ENCODE measurements around the gene RBP2.

RBP2 gene

GRCh38 chr3:139514741-139515140 lies 38.4 kb upstream of the RBP2 start:
- Mint-ChIP-seq H3K9me3 (no peaks in the 10 kb centered on the region), H3K27ac (no peak overlapping the region), H3K4me3 (no peak overlapping the region), H3K4me1 (peaks cover 4% of the 10 kb centered on the region), H3K27me3 (ENCODE audit: low read depth, poor library complexity) (no peaks in the 10 kb centered on the region), H3K36me3 (ENCODE audit: low read depth) (peaks cover 35% of the 10 kb centered on the region)
- TF ChIP-seq, protein P1, sequence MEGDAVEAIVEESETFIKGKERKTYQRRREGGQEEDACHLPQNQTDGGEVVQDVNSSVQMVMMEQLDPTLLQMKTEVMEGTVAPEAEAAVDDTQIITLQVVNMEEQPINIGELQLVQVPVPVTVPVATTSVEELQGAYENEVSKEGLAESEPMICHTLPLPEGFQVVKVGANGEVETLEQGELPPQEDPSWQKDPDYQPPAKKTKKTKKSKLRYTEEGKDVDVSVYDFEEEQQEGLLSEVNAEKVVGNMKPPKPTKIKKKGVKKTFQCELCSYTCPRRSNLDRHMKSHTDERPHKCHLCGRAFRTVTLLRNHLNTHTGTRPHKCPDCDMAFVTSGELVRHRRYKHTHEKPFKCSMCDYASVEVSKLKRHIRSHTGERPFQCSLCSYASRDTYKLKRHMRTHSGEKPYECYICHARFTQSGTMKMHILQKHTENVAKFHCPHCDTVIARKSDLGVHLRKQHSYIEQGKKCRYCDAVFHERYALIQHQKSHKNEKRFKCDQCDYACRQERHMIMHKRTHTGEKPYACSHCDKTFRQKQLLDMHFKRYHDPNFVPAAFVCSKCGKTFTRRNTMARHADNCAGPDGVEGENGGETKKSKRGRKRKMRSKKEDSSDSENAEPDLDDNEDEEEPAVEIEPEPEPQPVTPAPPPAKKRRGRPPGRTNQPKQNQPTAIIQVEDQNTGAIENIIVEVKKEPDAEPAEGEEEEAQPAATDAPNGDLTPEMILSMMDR (IDR thresholded peaks at IDR 0.05) = no peak
- DNase-seq = no peak

DNA sequence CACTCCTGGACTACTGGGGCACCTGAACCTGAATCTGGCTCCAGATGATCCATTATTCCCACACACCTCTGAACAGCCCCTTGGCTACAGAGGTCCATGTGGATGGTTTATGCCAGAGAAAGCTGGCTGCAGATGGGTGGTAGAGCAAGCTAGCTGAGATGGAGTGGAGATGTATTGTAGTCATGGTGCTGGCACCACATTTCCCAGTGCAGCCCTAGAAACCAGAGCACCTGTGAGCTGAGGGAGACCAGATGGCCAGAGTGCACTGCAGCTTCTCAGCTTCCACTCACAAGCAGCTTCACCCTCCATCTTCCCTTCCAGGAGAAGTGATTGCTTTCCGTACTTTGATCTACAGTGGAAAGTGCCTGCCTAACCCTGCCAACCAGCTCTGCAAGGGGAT lies 33.3 kb upstream of the RBP2 start:
- TF ChIP-seq, protein P1 (IDR thresholded peaks at IDR 0.05) = no peak
- Mint-ChIP-seq H3K27me3 (ENCODE audit: low read depth, poor library complexity) (peaks cover 1% of the 10 kb centered on the region), H3K36me3 (ENCODE audit: low read depth) (no peaks in the 10 kb centered on the region), H3K4me1 (no peaks in the 10 kb centered on the region), H3K4me3 (no peak overlapping the region), H3K27ac (no peak overlapping the region), H3K9me3 (no peaks in the 10 kb centered on the region)
- no peak for DNase-seq

DNA sequence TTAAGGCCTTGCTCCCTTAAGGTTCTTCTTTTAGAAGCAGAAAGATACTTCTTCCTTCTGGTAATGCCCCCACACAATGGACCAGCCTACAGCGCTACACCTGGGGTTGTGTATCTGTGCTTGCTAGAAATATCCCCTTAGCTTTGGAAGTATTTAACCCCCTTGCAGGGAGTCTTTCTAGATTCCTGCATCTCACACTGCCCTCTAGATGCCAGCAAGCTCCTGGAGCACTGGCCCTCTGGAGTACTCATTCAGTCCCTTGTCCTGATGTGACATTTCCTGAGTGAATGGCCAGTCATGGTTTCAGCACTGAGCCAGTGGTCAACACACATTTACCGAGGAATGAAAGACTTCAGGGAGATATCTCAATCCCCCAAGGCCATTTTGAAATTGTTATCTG lies 30.4 kb upstream of the RBP2 start:
- no peak for DNase-seq
- Mint-ChIP-seq H3K4me1 (no peaks in the 10 kb centered on the region), H3K27ac (no peak overlapping the region), H3K36me3 (ENCODE audit: low read depth) (no peaks in the 10 kb centered on the region), H3K27me3 (ENCODE audit: low read depth, poor library complexity) (peaks cover 2% of the 10 kb centered on the region), H3K4me3 (no peak overlapping the region), H3K9me3 (no peaks in the 10 kb centered on the region)
- TF ChIP-seq, protein P1 (IDR thresholded peaks at IDR 0.05) = no peak

GRCh38 chr3:139505829-139506386 lies 29.6 kb upstream of the RBP2 start:
- H3K9me3 Mint-ChIP-seq = no peaks in the 10 kb centered on the region
- no peaks in the 10 kb centered on the region for H3K4me1 Mint-ChIP-seq
- no peak for DNase-seq
- no peak overlapping the region for H3K27ac Mint-ChIP-seq
- TF ChIP-seq, protein P1 (IDR thresholded peaks at IDR 0.05) = no peak
- H3K27me3 Mint-ChIP-seq (ENCODE audit: low read depth, poor library complexity) = peaks cover 2% of the 10 kb centered on the region
- no peak overlapping the region for H3K4me3 Mint-ChIP-seq
- no peaks in the 10 kb centered on the region for H3K36me3 Mint-ChIP-seq (ENCODE audit: low read depth)

DNA sequence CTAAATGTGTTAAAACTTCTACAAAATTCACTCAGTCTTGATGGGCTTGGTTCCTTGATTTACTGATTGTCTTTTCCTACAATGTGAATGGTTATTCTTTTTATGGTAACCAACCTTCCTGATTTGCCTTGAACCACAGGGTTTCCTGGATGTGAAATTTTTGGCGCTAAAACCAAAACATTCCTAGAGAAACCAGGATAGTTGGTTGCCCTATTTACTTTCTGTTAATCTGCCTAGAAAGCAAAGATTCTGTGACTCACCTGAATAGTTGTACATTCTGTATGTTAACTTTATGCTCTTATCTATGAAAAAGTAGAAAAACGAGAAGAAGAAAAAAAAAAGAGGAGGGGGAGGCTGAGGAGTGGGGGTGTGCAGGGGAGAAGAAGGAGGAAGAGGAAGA lies 23.2 kb upstream of the RBP2 start:
- DNase-seq = no peak
- H3K4me3 Mint-ChIP-seq = no peak overlapping the region
- H3K9me3 Mint-ChIP-seq = peaks cover 24% of the 10 kb centered on the region
- peaks cover 23% of the 10 kb centered on the region for H3K36me3 Mint-ChIP-seq (ENCODE audit: low read depth)
- no peaks in the 10 kb centered on the region for H3K4me1 Mint-ChIP-seq
- TF ChIP-seq, protein P1 (IDR thresholded peaks at IDR 0.05) = no peak
- H3K27me3 Mint-ChIP-seq (ENCODE audit: low read depth, poor library complexity) = peaks cover 5% of the 10 kb centered on the region
- no peak overlapping the region for H3K27ac Mint-ChIP-seq

GRCh38 chr3:139493826-139494385 lies 17.6 kb upstream of the RBP2 start:
- peaks cover 10% of the 10 kb centered on the region for H3K4me1 Mint-ChIP-seq

More at GRCh38 chr3:139493826-139494385, 17.6 kb upstream of the RBP2 start:
- H3K27me3 Mint-ChIP-seq (ENCODE audit: low read depth, poor library complexity) = no peaks in the 10 kb centered on the region
- peaks cover 45% of the 10 kb centered on the region for H3K36me3 Mint-ChIP-seq (ENCODE audit: low read depth)
- H3K9me3 Mint-ChIP-seq = peaks cover 45% of the 10 kb centered on the region
- H3K27ac Mint-ChIP-seq = no peak overlapping the region
- TF ChIP-seq, protein P1 (IDR thresholded peaks at IDR 0.05) = no peak
- DNase-seq = no peak
- no peak overlapping the region for H3K4me3 Mint-ChIP-seq

All from nephron progenitor cell (in vitro differentiated cells).